Stomach (tissue), 4 donors: Measurements from ENCODE around the gene RAB19.

ENCODE experiments used
- POLR2A ChIP-seq, 4 donors: fragments of 450-650 bp; IDR thresholded peaks; one replicate each; pipeline ENCODE4 v1.6.1; 2016; ENCODE audit warnings: antibody characterized with exemption in 4 of 4, control low read depth in 2 of 4, mild to moderate bottlenecking in 1 of 4, moderate library complexity in 1 of 4
- POLR2AphosphoS5 ChIP-seq, 3 donors: sonication (generic); formaldehyde crosslinking; IDR thresholded peaks; one replicate each; pipeline ENCODE4 v1.6.1; 2016; ENCODE audit warnings: antibody characterized with exemption in 3 of 3
- TF ChIP-seq, protein P1 (sequence below), 7 experiments: fragments of 450-650 bp in 4 of 7; fragments of 200-600 bp in 3 of 7; sonication (generic) in 3 of 7; IDR thresholded peaks; one replicate each; pipeline ENCODE4 v1.5.1; 2016 to 2019; ENCODE audit warnings: antibody characterized with exemption in 7 of 7, control low read depth in 2 of 7, mild to moderate bottlenecking in 1 of 7

DNA sequence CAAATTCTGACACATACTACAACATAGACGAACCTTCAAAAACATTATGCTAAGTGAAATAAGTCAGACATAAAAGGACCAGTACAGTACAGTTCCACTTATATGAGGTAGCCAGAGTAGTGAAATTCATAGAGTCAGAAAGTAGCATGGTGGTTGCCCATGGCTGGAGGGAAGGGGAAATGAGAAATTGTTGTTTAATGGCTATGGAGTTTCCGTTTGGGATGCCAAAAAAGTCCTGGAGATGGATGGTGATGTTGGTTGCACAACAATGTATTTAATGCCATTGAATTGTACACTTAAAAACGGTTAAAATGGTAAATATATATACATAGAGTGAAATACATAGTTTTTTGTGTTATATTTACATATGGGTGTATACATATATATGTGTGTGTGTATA, 3.5 kb upstream of the RAB19 start:
- TF ChIP-seq, protein P1, sequence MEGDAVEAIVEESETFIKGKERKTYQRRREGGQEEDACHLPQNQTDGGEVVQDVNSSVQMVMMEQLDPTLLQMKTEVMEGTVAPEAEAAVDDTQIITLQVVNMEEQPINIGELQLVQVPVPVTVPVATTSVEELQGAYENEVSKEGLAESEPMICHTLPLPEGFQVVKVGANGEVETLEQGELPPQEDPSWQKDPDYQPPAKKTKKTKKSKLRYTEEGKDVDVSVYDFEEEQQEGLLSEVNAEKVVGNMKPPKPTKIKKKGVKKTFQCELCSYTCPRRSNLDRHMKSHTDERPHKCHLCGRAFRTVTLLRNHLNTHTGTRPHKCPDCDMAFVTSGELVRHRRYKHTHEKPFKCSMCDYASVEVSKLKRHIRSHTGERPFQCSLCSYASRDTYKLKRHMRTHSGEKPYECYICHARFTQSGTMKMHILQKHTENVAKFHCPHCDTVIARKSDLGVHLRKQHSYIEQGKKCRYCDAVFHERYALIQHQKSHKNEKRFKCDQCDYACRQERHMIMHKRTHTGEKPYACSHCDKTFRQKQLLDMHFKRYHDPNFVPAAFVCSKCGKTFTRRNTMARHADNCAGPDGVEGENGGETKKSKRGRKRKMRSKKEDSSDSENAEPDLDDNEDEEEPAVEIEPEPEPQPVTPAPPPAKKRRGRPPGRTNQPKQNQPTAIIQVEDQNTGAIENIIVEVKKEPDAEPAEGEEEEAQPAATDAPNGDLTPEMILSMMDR (IDR thresholded peaks at IDR 0.05): no peak
- TF ChIP-seq POLR2AphosphoS5 (IDR thresholded peaks at IDR 0.05) (no peak), POLR2A (IDR thresholded peaks at IDR 0.05) (no peak)
